NAMALWA (cell line): ENCODE results near the gene LAMC3.
"Not testable (repeated sequence)": the region's sequence is repeated elsewhere in the genome, so short reads cannot be mapped to it uniquely, and the experiment has no call there.

ENCODE experiments used
- DNase-seq: peaks from one replicate; pipeline ENCODE4 v3.0.0-alpha.2; 2015; ENCODE audit warnings: low spot score

Gene LAMC3

DNA sequence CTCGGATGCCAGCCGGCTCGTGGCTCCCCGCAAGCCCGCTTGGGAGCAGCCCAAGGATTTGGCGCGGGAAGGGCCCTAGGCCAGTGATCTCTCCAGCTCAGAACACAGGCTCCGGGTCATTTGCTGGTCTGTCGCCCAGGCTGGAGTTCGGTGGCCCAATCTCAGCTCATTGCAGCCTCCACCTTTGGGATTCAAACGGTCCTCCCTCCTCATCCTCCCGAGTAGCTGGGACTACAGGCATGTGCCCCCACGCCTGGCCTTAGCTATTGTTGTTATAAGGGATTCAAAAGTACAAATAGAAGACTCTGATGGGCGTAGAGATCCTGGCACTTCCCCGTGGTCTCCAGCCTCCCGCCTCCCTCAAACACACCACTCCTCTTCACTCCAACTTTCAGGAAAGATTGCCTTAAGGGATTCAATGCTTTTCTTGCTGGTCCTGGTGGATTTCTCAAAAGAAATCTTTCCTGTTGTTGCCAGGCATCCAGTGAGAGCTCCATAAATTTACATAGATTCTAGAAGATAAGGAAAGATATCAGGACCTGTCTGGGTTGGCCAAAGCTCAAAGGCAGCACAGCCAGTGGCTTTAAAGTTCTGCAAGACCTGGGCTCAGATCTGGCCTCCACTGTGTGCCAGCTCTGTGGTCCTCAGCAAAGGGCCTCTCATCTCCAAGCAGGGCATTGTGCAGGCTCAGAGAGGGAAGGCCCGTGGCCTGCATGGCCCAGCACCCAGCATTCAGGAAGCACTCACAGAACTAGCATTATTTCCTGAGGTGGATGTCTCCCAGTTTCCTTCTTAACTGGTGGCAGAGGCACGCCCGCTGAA lies 88.4 kb downstream of the LAMC3 start:
- DNase-seq = no peak

DNA sequence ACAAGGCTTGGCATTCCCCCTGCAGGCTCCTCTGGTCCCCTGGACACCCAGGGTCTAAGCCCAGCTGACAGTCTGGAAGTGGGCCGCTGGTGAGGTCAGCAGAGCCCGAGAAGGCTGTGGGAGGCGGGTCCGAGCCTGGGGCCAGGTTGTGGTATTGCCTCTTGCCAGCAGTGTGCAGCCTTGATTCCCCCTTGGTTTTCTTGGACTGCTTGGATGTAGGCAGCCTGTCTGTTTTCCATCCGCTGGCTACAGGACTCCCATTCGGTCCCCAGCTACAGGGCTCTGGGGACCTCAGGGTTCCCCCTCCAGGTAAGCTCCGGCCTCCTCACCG lies 88.9 kb downstream of the LAMC3 start:
- no peak for DNase-seq

GRCh38 chr9:131098391-131099101 lies 89.6 kb downstream of the LAMC3 start:
- DNase-seq = no peak

- DNase-seq = no peak
Measured at GRCh38 chr9:131099102-131099606, 90.2 kb downstream of the LAMC3 start.

- not testable (repeated sequence) for DNase-seq
Measured at GRCh38 chr9:131099845-131100244, 90.9 kb downstream of the LAMC3 start.

DNA sequence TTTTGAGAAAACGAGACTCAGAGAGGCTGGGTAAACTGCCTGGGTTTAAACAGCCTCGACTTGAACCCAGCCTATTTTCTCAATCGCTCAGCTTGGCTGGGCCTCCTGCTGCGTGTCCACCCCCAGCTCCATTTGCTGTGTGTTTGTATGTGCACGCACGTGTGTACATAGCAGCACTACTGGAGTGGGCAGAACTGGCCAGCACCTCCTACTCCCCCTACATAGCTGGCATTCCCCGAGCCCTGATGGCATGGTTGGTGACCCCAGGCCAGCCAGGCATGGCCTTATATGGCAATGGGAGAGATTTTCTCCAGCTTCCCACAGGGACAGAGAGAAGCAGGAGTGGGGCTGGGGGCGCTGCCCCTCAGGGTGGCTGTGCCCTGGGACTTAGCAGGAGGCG lies 91.5 kb downstream of the LAMC3 start:
- no peak for DNase-seq

- no peak for DNase-seq
Measured at GRCh38 chr9:131101207-131101964, 92.4 kb downstream of the LAMC3 start.

DNA sequence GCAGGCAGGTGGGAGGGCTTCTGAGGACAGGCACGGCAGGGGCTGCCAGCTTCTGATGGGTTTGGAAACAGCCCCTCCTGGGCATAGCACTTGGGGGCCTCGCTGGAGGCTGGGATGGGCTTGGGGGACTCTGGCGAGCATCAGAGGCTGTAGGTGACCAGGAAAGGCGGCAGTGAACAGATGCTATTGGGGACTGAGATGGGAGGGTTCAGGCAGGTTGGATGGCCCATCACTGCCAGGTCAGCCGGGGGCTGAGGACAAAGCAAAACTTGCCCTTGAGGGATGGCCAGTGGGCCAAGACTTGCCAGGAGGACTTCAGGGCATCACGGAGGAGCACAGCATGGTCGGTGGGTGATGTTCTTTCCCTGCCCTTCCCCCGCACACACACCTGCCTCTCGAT lies 94.0 kb downstream of the LAMC3 start:
- no peak for DNase-seq

- DNase-seq = no peak
Measured at GRCh38 chr9:131103535-131103934, 94.6 kb downstream of the LAMC3 start.

- DNase-seq = no peak
Measured at GRCh38 chr9:131104016-131104740, 95.2 kb downstream of the LAMC3 start.

DNA sequence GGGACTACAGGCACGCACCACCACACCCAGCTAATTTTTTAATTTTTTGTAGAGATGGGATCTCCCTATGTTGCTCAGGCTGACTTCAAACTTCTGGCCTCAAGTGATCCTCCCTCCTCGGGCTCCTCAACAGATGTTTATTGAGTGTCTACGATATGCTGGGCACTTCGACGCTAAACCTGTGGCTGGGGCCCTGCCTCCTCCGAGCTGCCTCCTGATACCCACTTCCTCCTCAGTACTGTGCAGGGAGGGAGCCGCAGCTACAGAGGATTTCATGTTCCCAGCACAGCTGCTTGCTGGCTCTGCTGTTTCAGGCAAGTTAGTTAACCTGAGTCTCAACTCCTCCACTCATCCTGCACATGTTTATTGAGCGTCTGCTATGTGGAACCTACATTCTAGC lies 97.0 kb downstream of the LAMC3 start:
- DNase-seq = no peak

- no peak for DNase-seq
Measured at GRCh38 chr9:131107760-131108159, 98.8 kb downstream of the LAMC3 start.

- DNase-seq = no peak
Measured at GRCh38 chr9:131111186-131111853, 102.3 kb downstream of the LAMC3 start.

GRCh38 chr9:131111854-131112311 lies 102.9 kb downstream of the LAMC3 start:
- DNase-seq = no peak

DNA sequence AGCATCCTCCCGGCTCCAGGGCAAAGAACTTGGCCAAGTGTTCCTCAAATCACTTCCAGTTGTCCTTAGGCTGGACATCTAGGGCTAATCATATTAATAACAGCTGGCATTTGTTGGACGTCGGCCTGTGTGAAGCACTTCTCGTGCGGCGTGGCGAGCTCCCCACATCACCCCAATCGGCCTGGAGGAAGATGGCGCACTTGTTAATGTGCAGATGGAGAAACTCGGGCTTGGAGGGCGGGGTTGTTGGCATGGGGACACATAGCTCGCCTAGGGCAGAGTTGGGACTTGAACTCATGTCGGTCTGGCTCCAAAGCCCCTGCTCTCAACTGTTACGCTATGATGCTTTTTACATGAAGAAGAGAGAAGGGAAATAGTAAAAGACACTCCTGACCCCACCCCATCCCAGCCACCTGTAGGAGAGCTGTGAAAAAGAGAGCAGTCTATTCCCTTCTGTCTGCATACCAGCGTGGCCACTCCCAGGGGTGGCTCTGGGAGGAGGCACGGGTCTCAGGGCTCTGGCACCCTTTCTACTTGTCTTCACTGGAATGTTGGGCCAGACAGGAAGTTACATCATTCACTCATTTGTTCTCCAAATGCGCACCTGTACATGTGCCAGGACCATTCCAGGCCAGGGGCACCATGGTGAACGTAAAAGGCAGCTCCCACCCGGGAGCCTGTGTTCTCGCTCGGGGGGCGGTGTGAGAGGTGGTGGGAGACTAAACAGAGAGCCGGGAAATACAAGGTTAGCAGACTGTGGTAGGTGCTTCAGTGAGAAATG lies 103.6 kb downstream of the LAMC3 start:
- no peak for DNase-seq

DNA sequence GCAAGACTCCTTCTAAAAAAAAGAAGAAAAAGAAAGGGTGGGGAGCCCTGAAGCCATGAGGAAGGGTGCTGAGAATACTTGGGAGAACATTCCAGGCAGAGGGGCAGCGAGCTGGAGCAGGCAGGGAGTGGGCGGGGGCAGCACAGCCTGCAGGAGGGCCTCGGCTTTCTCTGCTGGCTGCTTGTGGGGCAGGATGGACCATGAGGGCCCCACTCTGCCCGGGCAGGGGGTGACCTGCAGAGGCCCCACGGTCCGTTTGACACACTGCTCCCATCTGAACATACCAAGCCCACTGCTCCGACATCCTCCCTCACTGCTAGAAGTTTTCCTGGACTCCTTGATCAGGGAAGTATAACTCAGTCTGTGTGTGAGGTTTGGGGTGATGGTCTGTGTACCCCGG lies 104.7 kb downstream of the LAMC3 start:
- no peak for DNase-seq

- no peak for DNase-seq
Measured at GRCh38 chr9:131114084-131114535, 105.1 kb downstream of the LAMC3 start.

DNA sequence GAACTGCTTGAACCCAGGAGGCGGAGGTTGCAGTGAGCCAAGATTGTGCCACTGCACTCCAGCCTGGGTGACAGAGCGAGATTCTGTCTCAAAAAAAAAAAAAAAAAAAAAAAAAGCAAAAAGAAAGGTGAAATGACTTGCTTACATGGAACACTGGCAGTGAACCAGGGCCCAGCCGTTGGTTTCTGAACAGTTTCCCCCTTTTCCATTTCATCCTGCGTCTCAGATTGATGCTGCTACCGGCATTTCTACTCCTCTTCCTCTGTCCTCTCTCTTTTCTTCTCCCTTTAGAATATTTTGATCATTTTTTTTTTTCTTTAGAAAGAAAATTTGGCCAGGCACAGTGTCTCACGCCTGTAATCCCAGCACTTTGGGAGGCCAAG lies 106.4 kb downstream of the LAMC3 start:
- not testable (repeated sequence) for DNase-seq

DNA sequence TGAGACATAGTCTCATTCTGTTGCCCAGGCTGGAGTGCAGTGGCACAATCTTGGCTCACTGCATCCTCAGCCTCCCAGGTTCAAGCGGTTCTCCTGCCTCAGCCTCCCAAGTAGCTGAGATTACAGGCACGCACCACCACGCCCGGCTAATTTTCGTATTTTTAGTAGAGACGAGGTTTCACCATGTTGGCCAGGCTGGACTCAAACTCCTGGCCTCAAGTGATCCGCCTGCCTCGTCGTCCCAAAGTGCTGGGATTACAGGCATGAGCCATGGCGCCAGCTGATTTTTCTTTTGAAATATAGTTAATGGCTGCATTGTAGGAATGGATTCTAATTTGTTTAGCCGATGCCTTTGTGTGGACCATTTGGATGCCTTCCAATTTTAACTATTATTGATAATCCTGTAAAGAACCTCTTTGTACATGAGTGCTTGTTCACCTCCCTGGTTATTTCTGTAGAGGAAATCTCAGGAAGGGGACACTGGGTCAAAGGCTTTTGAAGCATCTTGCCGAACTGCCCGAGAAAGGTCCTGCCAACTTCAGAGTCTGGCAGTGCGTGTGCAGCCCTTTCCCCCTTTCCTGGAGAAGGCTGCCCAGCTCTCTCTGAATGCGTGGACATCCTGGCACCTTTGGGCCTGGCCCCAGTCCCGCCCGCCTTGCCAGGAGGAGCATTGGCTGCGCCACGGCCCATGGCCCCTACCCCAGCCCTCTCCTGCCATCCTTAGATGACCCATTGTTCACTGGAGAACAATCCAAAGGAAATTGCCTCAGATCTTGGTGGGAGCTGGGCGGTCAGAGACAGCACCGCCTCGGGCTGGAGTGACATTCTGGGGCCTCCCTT lies 107.5 kb downstream of the LAMC3 start:
- DNase-seq = no peak
